HG03469 (cell line): ENCODE results near the gene PPP1R16B.
"Not testable (repeated sequence)": the region's sequence is repeated elsewhere in the genome, so short reads cannot be mapped to it uniquely, and the experiment has no call there.

Experiments
- ATAC-seq: cut with Tn5 transposase; IDR thresholded peaks from one replicate; pipeline ENCODE4 v1.9.1; 2021; ENCODE audit warnings: mild to moderate bottlenecking, moderate library complexity, moderate number of reproducible peaks; ENCODE audit not compliant: unreplicated experiment

Gene PPP1R16B

DNA sequence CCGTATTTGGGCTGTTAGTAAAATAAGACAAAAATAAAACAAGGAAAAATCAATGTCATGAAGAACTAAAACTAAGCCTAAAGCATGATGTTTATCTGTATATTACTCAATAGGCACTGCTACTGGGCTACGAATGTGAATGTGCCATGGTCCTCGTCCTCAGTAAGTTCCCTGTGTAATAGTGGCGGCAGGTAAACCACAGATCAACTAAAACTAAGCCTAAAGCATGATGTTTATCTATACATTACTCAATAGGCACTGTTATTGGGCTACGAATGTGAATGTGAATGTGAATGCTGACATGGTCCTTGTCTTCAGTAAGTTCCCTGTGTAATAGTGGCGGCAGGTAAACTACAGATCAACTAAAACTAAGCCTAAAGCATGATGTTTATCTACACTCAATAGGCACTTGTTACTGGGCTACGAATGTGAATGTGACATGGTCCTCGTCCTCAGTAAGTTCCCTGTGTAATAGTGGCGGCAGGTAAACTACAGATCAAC, 154.7 kb downstream of the PPP1R16B start:
- not testable (repeated sequence) for ATAC-seq

GRCh38 chr20:38961530-38962043, 156.1 kb downstream of the PPP1R16B start:
- no peak for ATAC-seq

DNA sequence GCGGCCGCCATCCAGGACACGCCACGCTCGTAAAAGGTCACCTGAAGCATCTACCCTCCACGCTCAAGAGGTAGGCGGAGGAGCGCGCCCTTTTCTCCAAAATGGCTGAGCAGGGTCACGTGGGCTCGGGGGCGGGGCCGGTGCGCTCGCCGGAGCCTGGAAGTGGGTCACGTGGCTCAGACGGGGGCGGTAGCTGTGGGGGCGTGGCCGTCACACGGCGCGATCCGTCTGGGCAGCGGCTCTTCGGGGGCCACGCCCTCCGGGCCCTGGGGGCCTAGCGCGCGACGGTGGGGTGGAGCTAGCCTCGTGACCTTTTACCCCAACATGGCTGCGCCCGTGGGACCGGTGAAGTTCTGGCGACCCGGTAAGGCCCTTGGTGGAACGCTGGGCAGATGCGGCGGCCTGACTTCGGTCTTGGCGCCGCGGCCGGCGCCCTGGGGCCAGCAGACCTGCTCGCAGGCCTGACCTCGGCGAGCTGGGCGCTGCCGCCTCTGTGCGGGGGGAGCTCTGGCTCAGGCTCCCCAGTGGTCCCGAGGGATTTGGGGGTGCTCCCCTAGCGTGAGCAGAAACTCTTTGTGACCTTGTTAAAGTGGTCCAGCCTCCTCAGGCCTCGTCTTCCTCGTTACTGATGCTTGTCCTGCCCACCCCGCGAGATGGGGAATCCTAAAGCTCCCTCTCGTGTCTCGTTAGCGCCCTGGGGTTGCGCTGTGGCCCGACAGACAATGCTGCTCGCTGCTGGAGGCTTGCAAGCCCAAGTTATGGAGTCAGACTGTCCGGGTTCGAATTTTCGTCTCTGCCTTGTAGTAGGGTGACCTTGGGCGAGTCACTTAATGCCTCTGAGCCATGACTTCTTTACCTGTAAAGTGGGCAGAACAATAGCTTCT, 156.8 kb downstream of the PPP1R16B start, which contains the start of gene DHX35:
DHX35 (plus strand) TSS at position 301 of the 884 bp plus-strand sequence; CDS start at position 325, 24 bp downstream.
- peak; percentile 84 for ATAC-seq

GRCh38 chr20:38962928-38963401, 157.5 kb downstream of the PPP1R16B start:
- ATAC-seq = no peak

GRCh38 chr20:38963745-38964144, 158.2 kb downstream of the PPP1R16B start:
- ATAC-seq = no peak

- ATAC-seq = no peak
Measured at GRCh38 chr20:38965264-38965663, 159.8 kb downstream of the PPP1R16B start.

GRCh38 chr20:38968090-38968489, 162.6 kb downstream of the PPP1R16B start:
- ATAC-seq = no peak

GRCh38 chr20:38969708-38970107, 164.2 kb downstream of the PPP1R16B start:
- ATAC-seq = no peak

- ATAC-seq = no peak
Measured at GRCh38 chr20:38970302-38970701, 164.8 kb downstream of the PPP1R16B start.
